Mesendoderm (in vitro differentiated cells): Measurements from ENCODE around the gene DISC1.
"Not testable (repeated sequence)": the region's sequence is repeated elsewhere in the genome, so short reads cannot be mapped to it uniquely, and the experiment has no call there.

ENCODE experiments used
- DNase-seq: peaks from one replicate; pipeline ENCODE4 v3.0.0; 2013
- H2AK5ac ChIP-seq: 2 replicates; pipeline ENCODE4 v1.6.1; 2013; ENCODE audit warnings: low read length, inconsistent platforms
- H2BK120ac ChIP-seq: 2 replicates; pipeline ENCODE4 v1.6.1; 2013; ENCODE audit warnings: low read depth, mild to moderate bottlenecking, low read length, moderate library complexity, mixed read lengths
- H2BK15ac ChIP-seq: replicated peaks from 2 replicates; pipeline ENCODE4 v1.6.1; 2013; ENCODE audit warnings: low read depth, mild to moderate bottlenecking, moderate library complexity
- H2BK5ac ChIP-seq: 2 replicates; pipeline ENCODE4 v1.6.1; 2013; ENCODE audit warnings: low read length, inconsistent platforms
- H3K18ac ChIP-seq: 2 replicates; pipeline ENCODE4 v1.6.1; 2013; ENCODE audit warnings: mild to moderate bottlenecking, low read length, mixed read lengths
- H3K23ac ChIP-seq: one replicate; pipeline ENCODE4 v1.6.1; 2013; ENCODE audit warnings: low read length
- H3K27ac ChIP-seq: 2 replicates; pipeline ENCODE4 v1.5.1; 2013; ENCODE audit warnings: low read depth, mild to moderate bottlenecking, inconsistent platforms, low read length, moderate library complexity
- H3K27me3 ChIP-seq: 2 replicates; pipeline ENCODE4 v1.6.1; 2013; ENCODE audit warnings: low read length, control low read depth, mild to moderate bottlenecking, inconsistent platforms; ENCODE audit not compliant: insufficient read depth, poor library complexity
- H3K36me3 ChIP-seq: 2 replicates; pipeline ENCODE4 v1.6.1; 2013; ENCODE audit warnings: low read length, inconsistent platforms; ENCODE audit not compliant: control insufficient read depth, insufficient read depth
- H3K4ac ChIP-seq: one replicate; pipeline ENCODE4 v1.6.1; 2013; ENCODE audit warnings: low read depth, mild to moderate bottlenecking, low read length, moderate library complexity
- H3K4me1 ChIP-seq: 2 replicates; pipeline ENCODE4 v1.6.1; 2013; ENCODE audit warnings: low read depth, low read length, inconsistent platforms; ENCODE audit not compliant: control insufficient read depth
- H3K4me2 ChIP-seq: 2 replicates; pipeline ENCODE4 v1.6.1; 2013; ENCODE audit warnings: low read length
- H3K4me3 ChIP-seq: 2 replicates; pipeline ENCODE4 v1.5.1; 2013; ENCODE audit warnings: mild to moderate bottlenecking, low read length
- H3K56ac ChIP-seq: one replicate; pipeline ENCODE4 v1.6.1; 2013; ENCODE audit warnings: low read length
- H3K79me1 ChIP-seq: 2 replicates; pipeline ENCODE4 v1.6.1; 2013; ENCODE audit warnings: low read length, inconsistent platforms
- H3K79me2 ChIP-seq: 2 replicates; pipeline ENCODE4 v1.6.1; 2013; ENCODE audit warnings: mild to moderate bottlenecking, low read length; ENCODE audit not compliant: control insufficient read depth, insufficient read depth
- H3K9ac ChIP-seq: 2 replicates; pipeline ENCODE4 v1.6.1; 2013; ENCODE audit warnings: low read length, inconsistent platforms
- H4K5ac ChIP-seq: one replicate; pipeline ENCODE4 v1.6.1; 2013; ENCODE audit warnings: low read length
- H4K8ac ChIP-seq: one replicate; pipeline ENCODE4 v1.6.1; 2013; ENCODE audit warnings: low read depth, mild to moderate bottlenecking, control low read depth, low read length, moderate library complexity
- whole genome bisulfite sequencing: extraction: QIAGEN DNeasy Blood & Tissue Kit; methylation state at CpG from one replicate; pipeline ENCODE4 v1.1.7; 2013; ENCODE audit warnings: low lambda C conversion rate, missing lambda C conversion rate; ENCODE audit not compliant: insufficient coverage; ENCODE audit errors: extremely low coverage; 5-methylcytosine and 5-hydroxymethylcytosine counted together

DISC1 gene

DNA sequence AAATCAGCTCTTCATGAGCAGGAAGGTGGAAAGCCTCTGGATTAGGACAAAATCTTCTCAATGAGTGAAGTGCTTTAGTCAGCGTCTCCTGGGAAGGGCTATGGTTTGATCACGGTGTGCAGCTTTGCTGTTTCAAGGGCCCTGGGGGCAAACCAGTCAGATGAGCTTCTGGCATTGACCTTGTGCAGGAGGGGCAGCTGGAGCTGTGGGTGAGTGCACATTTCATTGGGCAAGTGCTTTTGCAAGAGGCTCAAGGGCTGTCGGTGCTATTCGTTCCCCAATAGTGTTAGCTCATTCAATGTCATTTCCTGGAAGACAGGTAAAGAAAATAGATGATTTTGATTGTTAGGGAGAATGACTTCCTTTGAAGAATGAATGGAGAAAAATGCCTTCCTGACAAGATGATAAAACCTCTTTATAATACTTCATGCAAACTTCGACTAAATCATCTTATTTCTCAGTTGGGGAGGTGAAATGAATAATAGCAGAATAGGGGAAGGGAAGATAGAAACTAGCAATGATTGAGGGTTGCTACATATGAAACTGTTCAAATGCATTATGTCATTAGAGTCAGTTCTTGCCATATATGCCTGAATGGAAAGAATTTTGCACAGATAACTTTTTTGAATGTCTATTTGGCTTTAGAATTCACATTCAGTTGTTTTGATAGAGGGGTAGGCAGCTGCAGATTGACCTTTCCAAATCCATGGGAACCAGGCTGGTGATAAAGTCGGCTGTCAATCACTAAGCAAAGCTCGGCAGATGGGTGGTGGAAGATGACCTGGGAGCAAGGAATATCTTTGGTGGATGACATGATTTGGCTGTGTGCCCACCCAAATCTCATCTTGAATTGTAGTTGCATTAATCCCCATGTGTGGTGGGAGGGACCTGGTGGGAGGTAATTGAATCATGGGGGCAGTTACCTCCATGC is 12.9 kb upstream of the DISC1 start:
- no peak for DNase-seq
- Histone ChIP-seq H4K8ac (no peak overlapping the region), H3K79me2 (no peaks in the 10 kb centered on the region), H3K27ac (no peak overlapping the region), H2BK15ac (no peak overlapping the region), H3K4me1 (no peaks in the 10 kb centered on the region), H3K79me1 (no peaks in the 10 kb centered on the region), H3K27me3 (no peaks in the 10 kb centered on the region), H3K23ac (no peak overlapping the region), H2BK120ac (no peak overlapping the region), H3K4me3 (no peak overlapping the region), H3K36me3 (no peaks in the 10 kb centered on the region), H3K56ac (no peak overlapping the region), H3K4me2 (no peak overlapping the region), H3K4ac (no peak overlapping the region), H4K5ac (no peak overlapping the region), H3K9ac (no peak overlapping the region), H2AK5ac (no peak overlapping the region), H3K18ac (no peak overlapping the region), H2BK5ac (no peak overlapping the region)
- no CpG with 5 or more reads among the region's 7 CpGs for WGBS

DNA sequence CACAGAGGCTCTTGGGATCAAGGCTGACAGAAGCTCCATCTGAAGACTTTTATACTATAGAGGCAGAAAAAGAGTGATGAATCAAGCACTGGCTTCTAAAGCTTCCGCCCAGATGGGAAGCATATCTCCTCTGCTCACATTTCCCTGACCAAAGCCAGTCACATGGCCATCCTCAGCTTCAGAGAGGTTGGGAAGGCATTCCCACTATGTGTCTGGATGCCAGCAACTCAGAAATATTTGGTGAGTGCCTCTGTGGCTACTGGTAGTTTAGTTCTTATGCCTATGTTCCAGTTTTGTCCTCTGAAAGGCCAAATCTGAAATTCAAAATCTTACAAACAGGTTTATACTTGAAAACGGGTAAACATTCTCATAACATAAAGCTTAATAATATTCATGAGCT is 9.9 kb upstream of the DISC1 start:
- Histone ChIP-seq H3K36me3 (no peaks in the 10 kb centered on the region), H3K79me2 (no peaks in the 10 kb centered on the region), H3K9ac (no peak overlapping the region), H3K23ac (no peak overlapping the region), H3K27ac (no peak overlapping the region), H3K4me1 (no peaks in the 10 kb centered on the region), H3K27me3 (no peaks in the 10 kb centered on the region), H3K79me1 (no peaks in the 10 kb centered on the region), H2BK120ac (no peak overlapping the region), H2BK15ac (no peak overlapping the region), H3K4ac (no peak overlapping the region), H3K56ac (no peak overlapping the region), H3K18ac (no peak overlapping the region), H2AK5ac (no peak overlapping the region), H3K4me3 (no peak overlapping the region), H2BK5ac (no peak overlapping the region), H4K8ac (no peak overlapping the region), H4K5ac (no peak overlapping the region), H3K4me2 (no peak overlapping the region)
- no CpG with 5 or more reads among the region's 2 CpGs for WGBS
- DNase-seq = no peak

DNA sequence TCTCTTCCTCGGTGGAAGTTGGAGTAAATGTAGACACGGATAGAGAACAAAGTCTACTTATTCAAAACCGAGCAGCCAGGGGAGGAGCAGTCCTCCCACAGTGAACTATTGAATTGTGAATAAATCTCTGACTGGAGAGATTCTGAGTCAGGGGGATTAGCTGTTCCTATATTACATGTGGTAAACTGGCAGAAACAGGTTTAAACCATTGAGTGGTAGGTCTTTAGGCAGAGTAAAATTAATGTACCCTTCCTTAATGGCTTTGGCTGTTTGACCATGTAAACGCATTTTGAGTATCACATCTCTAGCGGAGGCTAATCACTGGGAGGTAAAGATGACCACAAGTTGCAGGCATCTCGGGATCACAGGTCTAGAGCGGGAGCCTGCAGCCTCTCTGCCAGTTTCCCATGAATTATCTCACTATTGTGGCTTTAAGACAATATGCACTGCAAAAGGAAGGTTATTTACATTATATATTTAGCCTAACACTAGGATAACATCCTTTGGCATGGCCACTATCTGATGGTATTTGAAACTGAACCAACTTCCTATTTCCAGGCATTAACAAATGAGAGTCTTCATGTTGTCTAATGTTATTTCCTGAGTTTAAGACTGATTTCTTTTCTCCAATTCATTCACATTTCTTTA is 7.9 kb upstream of the DISC1 start:
- no peaks in the 10 kb centered on the region for H3K79me1 ChIP-seq
- H3K4me3 ChIP-seq = no peak overlapping the region
- no peak overlapping the region for H3K27ac ChIP-seq
- no CpG with 5 or more reads among the region's 7 CpGs for WGBS
- H3K23ac ChIP-seq = no peak overlapping the region
- no peak overlapping the region for H2BK5ac ChIP-seq
- H3K4me1 ChIP-seq = no peaks in the 10 kb centered on the region
- no peak overlapping the region for H2BK15ac ChIP-seq
- H3K18ac ChIP-seq = no peak overlapping the region
- H4K5ac ChIP-seq = no peak overlapping the region
- no peak overlapping the region for H4K8ac ChIP-seq
- H3K4me2 ChIP-seq = no peak overlapping the region
- H2AK5ac ChIP-seq = no peak overlapping the region
- H3K9ac ChIP-seq = no peak overlapping the region
- no peaks in the 10 kb centered on the region for H3K36me3 ChIP-seq
- no peaks in the 10 kb centered on the region for H3K79me2 ChIP-seq
- H2BK120ac ChIP-seq = no peak overlapping the region
- H3K56ac ChIP-seq = no peak overlapping the region
- no peak overlapping the region for H3K4ac ChIP-seq
- no peaks in the 10 kb centered on the region for H3K27me3 ChIP-seq
- DNase-seq = no peak

DNA sequence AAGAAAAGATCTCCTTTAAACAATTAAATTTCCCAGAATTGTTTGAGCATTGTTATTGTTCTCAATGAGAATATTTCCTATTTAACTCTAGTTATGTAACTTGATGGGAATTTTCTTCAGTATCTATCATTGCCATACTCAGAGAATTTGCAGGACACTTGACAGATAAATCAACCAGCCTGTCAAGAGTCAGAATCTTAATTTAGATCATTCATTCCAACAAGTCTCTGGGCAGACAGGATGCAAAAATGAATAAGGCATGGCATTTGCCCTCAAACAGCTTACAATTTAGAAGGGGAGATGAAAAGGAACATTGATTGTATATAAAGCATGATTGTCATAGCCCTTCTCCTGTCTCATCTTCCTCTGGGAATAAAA is 7.3 kb upstream of the DISC1 start:
- Histone ChIP-seq H2BK15ac (no peak overlapping the region), H3K79me2 (no peaks in the 10 kb centered on the region), H4K5ac (no peak overlapping the region), H3K23ac (no peak overlapping the region), H3K27ac (no peak overlapping the region), H3K56ac (no peak overlapping the region), H3K27me3 (no peaks in the 10 kb centered on the region), H2BK5ac (no peak overlapping the region), H2BK120ac (no peak overlapping the region), H3K4me3 (no peak overlapping the region), H3K36me3 (no peaks in the 10 kb centered on the region), H3K4me1 (no peaks in the 10 kb centered on the region), H2AK5ac (no peak overlapping the region), H3K9ac (no peak overlapping the region), H3K4ac (no peak overlapping the region), H4K8ac (no peak overlapping the region), H3K4me2 (no peak overlapping the region), H3K18ac (no peak overlapping the region), H3K79me1 (no peaks in the 10 kb centered on the region)
- DNase-seq = no peak

DNA sequence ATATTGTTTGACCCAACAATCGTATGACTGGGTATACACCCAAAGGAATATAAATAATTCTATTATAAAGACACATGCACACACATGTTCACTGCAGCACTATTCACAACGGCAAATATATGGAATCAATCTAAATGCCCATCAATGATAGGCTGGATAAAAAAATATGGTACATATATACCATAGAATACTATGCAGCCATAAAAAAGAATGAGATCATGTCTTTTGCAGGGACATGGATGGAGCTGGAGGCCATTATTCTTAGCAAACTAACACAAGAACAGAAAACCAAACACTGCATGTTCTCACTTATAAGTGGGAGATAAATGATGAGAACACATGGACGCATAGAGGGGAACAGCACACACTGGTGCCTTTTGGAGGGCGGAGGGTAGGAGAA is 1.5 kb upstream of the DISC1 start:
- not testable (repeated sequence) for DNase-seq, H3K23ac ChIP-seq, H3K4me1 ChIP-seq, H3K18ac ChIP-seq, H2BK120ac ChIP-seq, H3K4me3 ChIP-seq, H4K5ac ChIP-seq, H3K79me1 ChIP-seq, H3K56ac ChIP-seq, H2BK5ac ChIP-seq, H3K79me2 ChIP-seq, H2AK5ac ChIP-seq, H3K9ac ChIP-seq, H3K4ac ChIP-seq, H3K36me3 ChIP-seq, H4K8ac ChIP-seq, H3K27me3 ChIP-seq, H2BK15ac ChIP-seq, H3K4me2 ChIP-seq, H3K27ac ChIP-seq
- WGBS = no CpG with 5 or more reads among the region's 4 CpGs
